Measurements from ENCODE around the gene HOXA13.

The HOXA13 gene

GRCh38 chr7:27235387-27236311 lies 35.8 kb upstream of the HOXA13 start:
- DNase-seq = no peak

GRCh38 chr7:27229448-27229847 lies 29.6 kb upstream of the HOXA13 start:
- DNase-seq = no peak

- no peak for DNase-seq
Observed at GRCh38 chr7:27224983-27225934, 25.4 kb upstream of the HOXA13 start.

GRCh38 chr7:27223941-27224575 lies 24.2 kb upstream of the HOXA13 start:
- no peak for DNase-seq

- no peak for DNase-seq
Observed at GRCh38 chr7:27221201-27221797, 21.4 kb upstream of the HOXA13 start.

GRCh38 chr7:27220440-27220955 lies 20.6 kb upstream of the HOXA13 start:
- no peak for DNase-seq

GRCh38 chr7:27219821-27220220 lies 19.9 kb upstream of the HOXA13 start:
- no peak for DNase-seq

- DNase-seq = no peak
Observed at GRCh38 chr7:27217951-27218350, 18.1 kb upstream of the HOXA13 start.

GRCh38 chr7:27215356-27215755 lies 15.5 kb upstream of the HOXA13 start:
- no peak for DNase-seq

- DNase-seq = no peak
Observed at GRCh38 chr7:27214239-27214950, 14.5 kb upstream of the HOXA13 start.

- no peak for DNase-seq
Observed at GRCh38 chr7:27213433-27214238, 13.7 kb upstream of the HOXA13 start.

- DNase-seq = no peak
Observed at GRCh38 chr7:27212497-27213432, 12.9 kb upstream of the HOXA13 start.

- DNase-seq = no peak
Observed at GRCh38 chr7:27211764-27212204, 11.9 kb upstream of the HOXA13 start.

GRCh38 chr7:27211084-27211446 lies 11.2 kb upstream of the HOXA13 start:
- no peak for DNase-seq

GRCh38 chr7:27210441-27211083 lies 10.7 kb upstream of the HOXA13 start:
- peak; percentile 59 for DNase-seq

GRCh38 chr7:27209933-27210440 lies 10.1 kb upstream of the HOXA13 start:
- DNase-seq = no peak

GRCh38 chr7:27208998-27209397 lies 9.1 kb upstream of the HOXA13 start:
- no peak for DNase-seq

- DNase-seq = no peak
Observed at GRCh38 chr7:27207348-27207985, 7.6 kb upstream of the HOXA13 start.
